OCI-LY3 (cell line): ENCODE results near the gene KLK2.

Experiments
- H2AFZ ChIP-seq: fragments of 200-600, 300-600 bp; shearing (Covaris generic); 2 replicates; pipeline ENCODE4 v1.6.0; 2014; ENCODE audit warnings: antibody characterized with exemption, low read depth, low read length
- H3K27ac ChIP-seq: fragments of 200-600, 300-600 bp; sonication (generic); 2 replicates; pipeline ENCODE4 v1.5.1; 2014; ENCODE audit warnings: mild to moderate bottlenecking, low read length, moderate library complexity, mixed read lengths
- H3K27me3 ChIP-seq: fragments of 200-600, 300-600 bp; sonication (generic); 2 replicates; pipeline ENCODE4 v1.6.1; 2014; ENCODE audit warnings: low read depth, low read length, mixed read lengths
- H3K36me3 ChIP-seq: fragments of 200-600, 300-600 bp; sonication (generic); replicated peaks from 2 replicates; pipeline ENCODE3; 2014; ENCODE audit warnings: low read depth, low read length, mixed read lengths
- H3K4me1 ChIP-seq: fragments of 300-600, 200-600 bp; sonication (generic); 2 replicates; pipeline ENCODE4 v1.6.1; 2014; ENCODE audit warnings: low read length, mixed read lengths
- H3K4me2 ChIP-seq: fragments of 200-600, 300-600 bp; sonication (generic); 2 replicates; pipeline ENCODE4 v1.6.1; 2014; ENCODE audit warnings: low read length, mixed read lengths
- H3K4me3 ChIP-seq: fragments of 300-600, 200-600 bp; sonication (generic); 2 replicates; pipeline ENCODE4 v1.5.1; 2014; ENCODE audit warnings: antibody characterized with exemption, mild to moderate bottlenecking, low read length, moderate library complexity
- H3K79me2 ChIP-seq: fragments of 300-600, 200-600 bp; shearing (Covaris generic); 2 replicates; pipeline ENCODE4 v1.6.1; 2014; ENCODE audit warnings: mild to moderate bottlenecking, low read length, mixed read lengths
- H3K9ac ChIP-seq: fragments of 300-600, 200-600 bp; shearing (Covaris generic); 2 replicates; pipeline ENCODE4 v1.6.0; 2014; ENCODE audit warnings: mild to moderate bottlenecking, low read length, moderate library complexity
- H3K9me3 ChIP-seq: fragments of 200-600, 300-600 bp; shearing (Covaris generic); 2 replicates; pipeline ENCODE4 v1.6.1; 2014; ENCODE audit warnings: low read length, mixed read lengths; ENCODE audit not compliant: insufficient read depth
- H4K20me1 ChIP-seq: fragments of 200-600, 300-600 bp; sonication (generic); 2 replicates; pipeline ENCODE4 v1.6.1; 2016; ENCODE audit warnings: low read length, mixed read lengths; ENCODE audit not compliant: insufficient read depth
- CTCF ChIP-seq: fragments of 200-600, 300-600 bp; sonication (generic); IDR thresholded peaks from 2 replicates; pipeline ENCODE4 v1.5.1; 2014; ENCODE audit warnings: antibody characterized with exemption, low read length, low read depth
- EZH2phosphoT487 ChIP-seq: fragments of 200-600 bp; shearing (Covaris generic); IDR thresholded peaks from 2 replicates; pipeline ENCODE4 v1.6.1; 2018; ENCODE audit warnings: antibody characterized with exemption, mixed run types, low read depth

The KLK2 gene

GRCh38 chr19:50837300-50837699 is 35.9 kb upstream of the KLK2 start:
- Histone ChIP-seq H3K27ac (no peak overlapping the region), H3K9ac (no peak overlapping the region), H3K4me3 (no peak overlapping the region), H3K36me3 (no peaks in the 10 kb centered on the region), H3K4me1 (peaks cover 6% of the 10 kb centered on the region), H3K27me3 (peaks cover 23% of the 10 kb centered on the region), H3K9me3 (no peaks in the 10 kb centered on the region), H4K20me1 (no peaks in the 10 kb centered on the region), H3K79me2 (no peaks in the 10 kb centered on the region), H2AFZ (no peak overlapping the region), H3K4me2 (no peak overlapping the region)
- no peak for TF ChIP-seq EZH2phosphoT487
- TF ChIP-seq CTCF, result no peak

- Histone ChIP-seq H2AFZ (no peak overlapping the region; the same call in 1 of the 2 replicates), H3K9ac (no peak overlapping the region), H4K20me1 (no peaks in the 10 kb centered on the region), H3K4me2 (0 out of 2 replicates have a peak overlapping the region, but pooled peaks have one; percentile 3), H3K27me3 (peaks cover 24% of the 10 kb centered on the region), H3K4me1 (peaks cover 6% of the 10 kb centered on the region), H3K9me3 (no peaks in the 10 kb centered on the region), H3K4me3 (no peak overlapping the region), H3K27ac (no peak overlapping the region), H3K79me2 (no peaks in the 10 kb centered on the region), H3K36me3 (no peaks in the 10 kb centered on the region)
- TF ChIP-seq CTCF, result peak; percentile 55
- no peak for TF ChIP-seq EZH2phosphoT487
Observed at GRCh38 chr19:50838239-50838638, 35.0 kb upstream of the KLK2 start.

GRCh38 chr19:50839712-50840655 is 33.3 kb upstream of the KLK2 start:
- Histone ChIP-seq H3K4me2 (no peak overlapping the region), H3K27ac (no peak overlapping the region)
- TF ChIP-seq CTCF (no peak), EZH2phosphoT487 (no peak)

GRCh38 chr19:50842130-50842529 is 31.1 kb upstream of the KLK2 start:
- no peak overlapping the region for H3K4me2 ChIP-seq
- TF ChIP-seq CTCF (no peak), EZH2phosphoT487 (no peak)
- no peaks in the 10 kb centered on the region for H3K4me1 ChIP-seq
- peaks cover 7% of the 10 kb centered on the region for H3K9me3 ChIP-seq
- H3K79me2 ChIP-seq, result no peaks in the 10 kb centered on the region
- no peaks in the 10 kb centered on the region for H4K20me1 ChIP-seq
- peaks cover 40% of the 10 kb centered on the region for H3K27me3 ChIP-seq
- no peaks in the 10 kb centered on the region for H3K36me3 ChIP-seq
- no peak overlapping the region for H3K27ac ChIP-seq
- no peak overlapping the region for H3K4me3 ChIP-seq
- no peak overlapping the region for H3K9ac ChIP-seq
- no peak overlapping the region for H2AFZ ChIP-seq

More at GRCh38 chr19:50839712-50840655, 33.3 kb upstream of the KLK2 start:
- Histone ChIP-seq H3K4me3 (no peak overlapping the region), H3K9me3 (peaks cover 7% of the 10 kb centered on the region; the same call in 1 of the 2 replicates), H3K36me3 (no peaks in the 10 kb centered on the region), H3K79me2 (no peaks in the 10 kb centered on the region), H4K20me1 (no peaks in the 10 kb centered on the region), H3K9ac (no peak overlapping the region), H2AFZ (no peak overlapping the region), H3K4me1 (peaks cover 5% of the 10 kb centered on the region), H3K27me3 (peaks cover 37% of the 10 kb centered on the region)
